ENCODE data around the gene BCHE. TPM values are rescaled to one million over a fixed set of nuclear protein-coding genes. Genes with fewer than 3 reads are reported as not detected.
"Not testable (repeated sequence)": the region's sequence is repeated elsewhere in the genome, so short reads cannot be mapped to it uniquely, and the experiment has no call there.

BCHE gene
- polyA plus RNA-seq, 3 donors: not detected

DNA sequence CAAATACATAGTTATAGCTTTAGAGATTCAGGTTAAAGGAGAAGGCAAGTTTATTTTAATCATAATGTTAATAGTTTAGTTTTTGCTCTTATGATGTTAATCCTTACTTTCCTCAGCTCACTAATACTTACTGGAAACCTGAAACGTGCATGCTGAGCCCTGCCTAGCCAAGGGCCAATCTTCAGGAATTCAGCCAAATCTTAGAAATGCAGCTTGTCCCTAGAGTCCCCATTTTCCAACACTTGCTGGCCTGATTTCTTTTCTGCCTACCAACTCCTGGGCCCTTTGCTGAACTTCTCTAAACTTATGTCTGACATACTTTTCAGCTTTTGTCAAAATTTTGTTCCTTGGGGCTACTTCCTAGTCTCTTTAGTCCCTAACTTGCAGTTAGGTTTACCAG lies 22.8 kb downstream of the BCHE start:
- Histone ChIP-seq H3K9me3 (replicated peaks in 1 of 2; ENCODE audit: control insufficient read depth in 1 of 2, insufficient read depth in 1 of 2, low read length in 2 of 2) (no peaks in the 10 kb centered on the region), H4K20me1 (ENCODE audit: insufficient read depth, low read length) (no peaks in the 10 kb centered on the region), H3K4me1 (ENCODE audit: control insufficient read depth in 1 of 2, insufficient read depth in 2 of 2, low read length in 2 of 2) (no peaks in the 10 kb centered on the region), H3K36me3 (replicated peaks in 1 of 2; ENCODE audit: control insufficient read depth in 1 of 2, insufficient read depth in 2 of 2, low read length in 2 of 2) (no peaks in the 10 kb centered on the region), H3K27ac (ENCODE audit: low read depth in 1 of 2, low read length in 2 of 2) (no peak overlapping the region), H3K9ac (ENCODE audit: insufficient read depth, low read length, poor library complexity, severe bottlenecking) (no peak overlapping the region), H3K4me3 (replicated peaks in 1 of 3; ENCODE audit: low read depth in 2 of 3, low read length in 3 of 3) (no peak overlapping the region), H3K4me2 (replicated peaks; ENCODE audit: extremely low read depth, low read length, poor library complexity, severe bottlenecking) (no peak overlapping the region), H2AFZ (ENCODE audit: insufficient read depth, low read depth, low read length, poor library complexity, severe bottlenecking) (no peak overlapping the region), H3K79me2 (ENCODE audit: insufficient read depth, low read length) (no peaks in the 10 kb centered on the region), H3K27me3 (ENCODE audit: control insufficient read depth in 2 of 2, insufficient read depth in 2 of 2, low read length in 2 of 2) (no peaks in the 10 kb centered on the region)
- no peaks in the 10 kb centered on the region for H3K4me1 Mint-ChIP-seq
- TF ChIP-seq, protein P1, sequence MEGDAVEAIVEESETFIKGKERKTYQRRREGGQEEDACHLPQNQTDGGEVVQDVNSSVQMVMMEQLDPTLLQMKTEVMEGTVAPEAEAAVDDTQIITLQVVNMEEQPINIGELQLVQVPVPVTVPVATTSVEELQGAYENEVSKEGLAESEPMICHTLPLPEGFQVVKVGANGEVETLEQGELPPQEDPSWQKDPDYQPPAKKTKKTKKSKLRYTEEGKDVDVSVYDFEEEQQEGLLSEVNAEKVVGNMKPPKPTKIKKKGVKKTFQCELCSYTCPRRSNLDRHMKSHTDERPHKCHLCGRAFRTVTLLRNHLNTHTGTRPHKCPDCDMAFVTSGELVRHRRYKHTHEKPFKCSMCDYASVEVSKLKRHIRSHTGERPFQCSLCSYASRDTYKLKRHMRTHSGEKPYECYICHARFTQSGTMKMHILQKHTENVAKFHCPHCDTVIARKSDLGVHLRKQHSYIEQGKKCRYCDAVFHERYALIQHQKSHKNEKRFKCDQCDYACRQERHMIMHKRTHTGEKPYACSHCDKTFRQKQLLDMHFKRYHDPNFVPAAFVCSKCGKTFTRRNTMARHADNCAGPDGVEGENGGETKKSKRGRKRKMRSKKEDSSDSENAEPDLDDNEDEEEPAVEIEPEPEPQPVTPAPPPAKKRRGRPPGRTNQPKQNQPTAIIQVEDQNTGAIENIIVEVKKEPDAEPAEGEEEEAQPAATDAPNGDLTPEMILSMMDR (IDR thresholded peaks at IDR 0.05): no peak
- no peak overlapping the region for H3K27ac Mint-ChIP-seq
- no peak for DNase-seq
- 73% methylated on average over 1 of the region's 1 CpG for WGBS (ENCODE audit: insufficient coverage)
- intact Hi-C loops (cut with micrococcal nuclease): no loop called here
- peaks cover 0 to 5% (median 0%) of the 10 kb centered on the region in 7 donors for H3K9me3 Mint-ChIP-seq
- H3K36me3 Mint-ChIP-seq: no peaks in the 10 kb centered on the region
- no peak overlapping the region for H3K4me3 Mint-ChIP-seq
- H3K27me3 Mint-ChIP-seq (ENCODE audit: low read depth in 3 of 3): no peaks in the 10 kb centered on the region

DNA sequence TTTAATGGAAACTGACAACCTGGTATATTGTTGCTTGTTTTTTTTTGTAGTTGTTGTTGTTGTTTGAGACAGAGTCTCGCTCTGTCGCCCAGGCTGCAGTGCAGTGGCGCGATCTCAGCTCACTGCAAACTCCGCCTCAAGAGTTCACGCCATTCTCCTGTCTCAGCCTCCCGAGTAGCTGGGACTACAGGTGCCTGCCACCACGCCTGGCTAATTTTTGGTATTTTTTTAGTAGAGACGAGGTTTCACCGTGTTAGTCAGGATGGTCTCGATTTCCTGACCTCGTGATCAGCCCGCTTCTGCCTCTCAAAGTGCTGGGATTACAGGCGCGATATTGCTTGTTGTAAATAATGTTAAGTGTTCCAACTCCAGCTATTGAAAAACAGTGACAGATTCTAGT lies 29.3 kb downstream of the BCHE start:
- WGBS (ENCODE audit: insufficient coverage): 87% methylated on average over 4 of the region's 15 CpGs
- intact Hi-C loops (cut with micrococcal nuclease); DNase-seq: not testable (repeated sequence)

More for the DNA sequence above, 29.3 kb downstream of the BCHE start:
- H3K9me3 ChIP-seq (replicated peaks in 1 of 2; ENCODE audit: control insufficient read depth in 1 of 2, insufficient read depth in 1 of 2, low read length in 2 of 2); H4K20me1 ChIP-seq (ENCODE audit: insufficient read depth, low read length); H3K27ac Mint-ChIP-seq; H3K27me3 Mint-ChIP-seq (ENCODE audit: low read depth in 3 of 3); H3K36me3 ChIP-seq (replicated peaks in 1 of 2; ENCODE audit: control insufficient read depth in 1 of 2, insufficient read depth in 2 of 2, low read length in 2 of 2); H3K36me3 Mint-ChIP-seq; H3K4me1 ChIP-seq (ENCODE audit: control insufficient read depth in 1 of 2, insufficient read depth in 2 of 2, low read length in 2 of 2); H3K27ac ChIP-seq (ENCODE audit: low read depth in 1 of 2, low read length in 2 of 2); H3K4me3 ChIP-seq (replicated peaks in 1 of 3; ENCODE audit: low read depth in 2 of 3, low read length in 3 of 3); H3K4me2 ChIP-seq (replicated peaks; ENCODE audit: extremely low read depth, low read length, poor library complexity, severe bottlenecking); H3K79me2 ChIP-seq (ENCODE audit: insufficient read depth, low read length); H3K4me1 Mint-ChIP-seq; H2AFZ ChIP-seq (ENCODE audit: insufficient read depth, low read depth, low read length, poor library complexity, severe bottlenecking); H3K27me3 ChIP-seq (ENCODE audit: control insufficient read depth in 2 of 2, insufficient read depth in 2 of 2, low read length in 2 of 2); H3K4me3 Mint-ChIP-seq; H3K9me3 Mint-ChIP-seq; H3K9ac ChIP-seq (ENCODE audit: insufficient read depth, low read length, poor library complexity, severe bottlenecking): not testable (repeated sequence)

Measured in CD14-positive monocyte (primary cell).